CD14-positive monocyte (primary cell): ENCODE data around the gene NDUFB5. TPM values are rescaled to one million over a fixed set of nuclear protein-coding genes. Genes with fewer than 3 reads are reported as not detected.

Experiments used
- DNase-seq, 3 donors: peaks; one replicate each; pipeline ENCODE4 v3.0.0-alpha.2; 2011 to 2022
- H2AFZ ChIP-seq: 2 replicates; pipeline ENCODE4 v1.6.0; 2012; ENCODE audit warnings: mild to moderate bottlenecking, low read depth, low read length, inconsistent platforms; ENCODE audit not compliant: insufficient read depth, poor library complexity, severe bottlenecking
- H3K27ac ChIP-seq, 2 donors: 1 replicate in 1 of 2; 2 replicates in 1 of 2; pipeline ENCODE4 v1.5.1; 2012 to 2013; ENCODE audit warnings: low read length in 2 of 2, control low read depth in 1 of 2, inconsistent platforms in 1 of 2, low read depth in 1 of 2, mild to moderate bottlenecking in 1 of 2
- H3K27me3 ChIP-seq, 2 donors: one replicate each; pipeline versions ENCODE4 v1.6.0 to v1.6.1; 2011 to 2013; ENCODE audit warnings: low read length in 2 of 2; ENCODE audit not compliant: control insufficient read depth in 2 of 2, insufficient read depth in 2 of 2
- H3K36me3 ChIP-seq, 2 donors: replicated peaks in 1 of 2; 1 replicate in 1 of 2; 2 replicates in 1 of 2; pipeline versions ENCODE4 v1.5.1 to v1.6.1; 2012 to 2013; ENCODE audit warnings: low read length in 2 of 2, control low read depth in 1 of 2, inconsistent platforms in 1 of 2, mild to moderate bottlenecking in 1 of 2; ENCODE audit not compliant: insufficient read depth in 2 of 2, control insufficient read depth in 1 of 2
- H3K4me1 ChIP-seq, 2 donors: 1 replicate in 1 of 2; 2 replicates in 1 of 2; pipeline versions ENCODE4 v1.5.1 to v1.6.1; 2012 to 2013; ENCODE audit warnings: low read length in 2 of 2, control low read depth in 1 of 2, inconsistent platforms in 1 of 2, mild to moderate bottlenecking in 1 of 2, moderate library complexity in 1 of 2; ENCODE audit not compliant: insufficient read depth in 2 of 2, control insufficient read depth in 1 of 2
- H3K4me2 ChIP-seq: replicated peaks from 2 replicates; pipeline ENCODE3; 2012; ENCODE audit warnings: low read length, moderate library complexity, mild to moderate bottlenecking; ENCODE audit not compliant: poor library complexity, severe bottlenecking; ENCODE audit errors: extremely low read depth
- H3K4me3 ChIP-seq, 3 experiments: fragments of 200-600 bp in 1 of 3; sonication (generic) in 1 of 3; replicated peaks in 1 of 3; 1 replicate in 2 of 3; 2 replicates in 1 of 3; pipeline ENCODE4 v1.5.1; 2011 to 2013; ENCODE audit warnings: low read length in 3 of 3, mild to moderate bottlenecking in 3 of 3, control low read depth in 2 of 3, low read depth in 2 of 3, inconsistent platforms in 1 of 3, moderate library complexity in 1 of 3
- H3K79me2 ChIP-seq: 2 replicates; pipeline ENCODE4 v1.6.0; 2012; ENCODE audit warnings: mild to moderate bottlenecking, control low read depth, inconsistent platforms, low read length, moderate library complexity; ENCODE audit not compliant: insufficient read depth
- H3K9ac ChIP-seq: 2 replicates; pipeline ENCODE4 v1.6.0; 2017; ENCODE audit warnings: low read length, mild to moderate bottlenecking; ENCODE audit not compliant: insufficient read depth, poor library complexity, severe bottlenecking
- H3K9me3 ChIP-seq, 2 donors: replicated peaks in 1 of 2; 1 replicate in 1 of 2; 2 replicates in 1 of 2; pipeline versions ENCODE4 v1.5.1 to v1.6.1; 2012 to 2013; ENCODE audit warnings: low read length in 2 of 2, control low read depth in 1 of 2; ENCODE audit not compliant: control insufficient read depth in 1 of 2, insufficient read depth in 1 of 2
- H4K20me1 ChIP-seq: 2 replicates; pipeline ENCODE4 v1.6.0; 2012; ENCODE audit warnings: mild to moderate bottlenecking, low read length, control low read depth, moderate library complexity; ENCODE audit not compliant: insufficient read depth
- H3K27ac Mint-ChIP-seq, 7 donors: one replicate each; pipeline ENCODE4 v1.8.0; 2020; ENCODE audit warnings: mild to moderate bottlenecking in 7 of 7, mixed read lengths in 7 of 7, moderate library complexity in 6 of 7, inconsistent platforms in 2 of 7
- H3K27me3 Mint-ChIP-seq, 3 donors: one replicate each; pipeline ENCODE4 v1.8.0; 2021 to 2022; ENCODE audit warnings: low read depth in 3 of 3, mild to moderate bottlenecking in 3 of 3, mixed read lengths in 3 of 3, moderate library complexity in 3 of 3, inconsistent platforms in 1 of 3
- H3K36me3 Mint-ChIP-seq, 2 donors: one replicate each; pipeline ENCODE4 v1.8.0; 2020; ENCODE audit warnings: mixed read lengths in 2 of 2, inconsistent platforms in 1 of 2, mild to moderate bottlenecking in 1 of 2
- H3K4me1 Mint-ChIP-seq: one replicate; pipeline ENCODE4 v1.8.0; 2020; ENCODE audit warnings: mild to moderate bottlenecking, mixed read lengths
- H3K4me3 Mint-ChIP-seq, 2 donors: one replicate each; pipeline ENCODE4 v1.8.0; 2020; ENCODE audit warnings: mild to moderate bottlenecking in 2 of 2, mixed read lengths in 2 of 2, moderate library complexity in 1 of 2
- H3K9me3 Mint-ChIP-seq, 7 donors: one replicate each; pipeline ENCODE4 v1.8.0; 2020 to 2022; ENCODE audit warnings: mixed read lengths in 7 of 7, mild to moderate bottlenecking in 6 of 7, moderate library complexity in 6 of 7, inconsistent platforms in 2 of 7
- WGBS: methylation state at CpG from one replicate; pipeline ENCODE4 v1.1.5; 2013; ENCODE audit warnings: missing lambda C conversion rate; ENCODE audit not compliant: insufficient coverage; 5-methylcytosine and 5-hydroxymethylcytosine counted together
- intact Hi-C, 2 donors: fragments of 100-400 bp; cut with micrococcal nuclease; formaldehyde crosslinking; loops; one replicate each; pipeline versions ENCODE4 v1.15.0 to v1.15.1; 2023
- polyA plus RNA-seq, 3 donors: library from polyadenylated mRNA; depleted of rRNA in 1 of 3; unstranded in 2 of 3; stranded (reverse) in 1 of 3; fragments of 300-500 nt in 2 of 3; fragments of >200 nt in 1 of 3; fragmentation: Illumina TruSeq in 2 of 3; gene quantifications; 1 replicate in 2 of 3; 2 replicates in 1 of 3; pipeline ENCODE4 v1.2.3, GENCODE V29; 2012 to 2021
- TF ChIP-seq, protein P1 (sequence below): fragments of 200-600 bp; IDR thresholded peaks from one replicate; pipeline ENCODE4 v1.8.0; 2022; ENCODE audit warnings: antibody characterized with exemption, mild to moderate bottlenecking

The NDUFB5 gene
- polyA plus RNA-seq, 3 donors = 30.8 to 144 (median 132) TPM

DNA sequence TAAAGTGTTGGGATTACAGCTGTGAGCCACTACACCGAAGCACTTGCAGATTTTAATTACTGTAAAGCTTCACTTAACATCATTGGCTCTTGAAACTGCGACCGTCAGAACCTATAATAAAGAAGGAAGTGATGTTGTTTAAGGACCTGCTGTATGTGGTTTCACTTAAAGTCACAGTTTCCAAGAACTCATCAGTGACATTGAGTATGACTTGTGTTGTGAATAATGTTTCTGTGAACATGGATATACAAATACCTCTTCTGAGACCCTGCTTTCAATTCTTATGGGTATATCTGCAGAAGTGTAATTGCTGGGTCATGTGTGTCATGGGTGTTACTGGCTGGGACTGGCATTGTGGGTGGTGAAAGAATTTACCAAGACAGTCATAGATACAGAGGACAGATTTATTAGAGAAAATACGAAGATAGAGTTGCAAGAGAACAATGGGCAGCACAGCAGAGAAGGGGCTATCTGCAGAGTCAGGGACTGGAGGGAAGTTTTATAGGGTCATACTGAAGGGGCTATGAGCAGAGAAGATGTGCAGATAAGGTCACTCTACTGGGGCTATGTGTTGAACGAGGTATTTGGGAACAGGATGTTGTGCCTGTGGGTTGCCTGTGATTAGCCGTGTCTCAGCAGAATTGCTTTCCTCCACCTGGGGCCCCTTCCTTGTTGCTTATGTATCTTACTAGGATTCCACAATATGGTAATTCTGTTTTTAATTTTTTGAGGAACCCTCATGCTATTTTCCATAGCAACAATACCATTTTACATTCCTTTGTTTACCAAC, 4.5 kb downstream of the NDUFB5 start:
- peak in 2 of 3 donors; percentile 6 to 9 for DNase-seq
- H2AFZ ChIP-seq = peak overlapping the region; percentile 27

GRCh38 chr3:179610066-179610465, 5.5 kb downstream of the NDUFB5 start:
- peaks cover 26% of the 10 kb centered on the region for H4K20me1 ChIP-seq
- Mint-ChIP-seq H3K27me3 (peaks cover 0 to 2% (median 0%) of the 10 kb centered on the region in 3 donors), H3K4me1 (peaks cover 28% of the 10 kb centered on the region), H3K4me3 (no peak overlapping the region), H3K36me3 (peaks cover 19 to 29% of the 10 kb centered on the region in 2 donors), H3K9me3 (no peaks in the 10 kb centered on the region), H3K27ac (peak overlapping the region in 2 of 7 donors; percentile 13 to 63)
- peaks cover 5 to 37% of the 10 kb centered on the region in 2 donors for H3K36me3 ChIP-seq
- no CpG with 5 or more reads among the region's 4 CpGs for WGBS
- H2AFZ ChIP-seq = no peak overlapping the region
- H3K4me1 ChIP-seq = peaks cover 23 to 27% of the 10 kb centered on the region in 2 donors
- H3K79me2 ChIP-seq = peaks cover 61% of the 10 kb centered on the region
- intact Hi-C loops = no loop called here
- H3K4me2 ChIP-seq = no peak overlapping the region
- H3K27ac ChIP-seq = no peak overlapping the region
- H3K9me3 ChIP-seq = no peaks in the 10 kb centered on the region
- no peak for DNase-seq
- H3K4me3 ChIP-seq = no peak overlapping the region
- H3K27me3 ChIP-seq = no peaks in the 10 kb centered on the region
- TF ChIP-seq, protein P1, sequence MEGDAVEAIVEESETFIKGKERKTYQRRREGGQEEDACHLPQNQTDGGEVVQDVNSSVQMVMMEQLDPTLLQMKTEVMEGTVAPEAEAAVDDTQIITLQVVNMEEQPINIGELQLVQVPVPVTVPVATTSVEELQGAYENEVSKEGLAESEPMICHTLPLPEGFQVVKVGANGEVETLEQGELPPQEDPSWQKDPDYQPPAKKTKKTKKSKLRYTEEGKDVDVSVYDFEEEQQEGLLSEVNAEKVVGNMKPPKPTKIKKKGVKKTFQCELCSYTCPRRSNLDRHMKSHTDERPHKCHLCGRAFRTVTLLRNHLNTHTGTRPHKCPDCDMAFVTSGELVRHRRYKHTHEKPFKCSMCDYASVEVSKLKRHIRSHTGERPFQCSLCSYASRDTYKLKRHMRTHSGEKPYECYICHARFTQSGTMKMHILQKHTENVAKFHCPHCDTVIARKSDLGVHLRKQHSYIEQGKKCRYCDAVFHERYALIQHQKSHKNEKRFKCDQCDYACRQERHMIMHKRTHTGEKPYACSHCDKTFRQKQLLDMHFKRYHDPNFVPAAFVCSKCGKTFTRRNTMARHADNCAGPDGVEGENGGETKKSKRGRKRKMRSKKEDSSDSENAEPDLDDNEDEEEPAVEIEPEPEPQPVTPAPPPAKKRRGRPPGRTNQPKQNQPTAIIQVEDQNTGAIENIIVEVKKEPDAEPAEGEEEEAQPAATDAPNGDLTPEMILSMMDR = no peak
- H3K9ac ChIP-seq = no peak overlapping the region

More for the DNA sequence above, 4.5 kb downstream of the NDUFB5 start:
- Histone ChIP-seq H3K4me2 (no peak overlapping the region), H3K27me3 (no peaks in the 10 kb centered on the region), H3K9ac (no peak overlapping the region), H3K9me3 (no peaks in the 10 kb centered on the region), H4K20me1 (peaks cover 26% of the 10 kb centered on the region), H3K27ac (peak overlapping the region in 1 of 2 donors; percentile 54), H3K36me3 (peaks cover 5 to 37% of the 10 kb centered on the region in 2 donors), H3K79me2 (peaks cover 71% of the 10 kb centered on the region), H3K4me1 (peaks cover 28 to 29% of the 10 kb centered on the region in 2 donors), H3K4me3 (no peak overlapping the region)
- Mint-ChIP-seq H3K36me3 (peaks cover 19 to 29% of the 10 kb centered on the region in 2 donors), H3K4me1 (peaks cover 31% of the 10 kb centered on the region), H3K27me3 (peaks cover 0 to 2% (median 0%) of the 10 kb centered on the region in 3 donors), H3K4me3 (no peak overlapping the region), H3K9me3 (no peaks in the 10 kb centered on the region), H3K27ac (peak overlapping the region in 6 of 7 donors; percentile 32 to 84 (median 78))
- WGBS = 60% methylated on average over 1 of the region's 6 CpGs
- intact Hi-C loops = loop anchor here in 1 of 2 donors (5.0 kb wide), 1 partner anchor 262 kb away; the partner anchor contains the start of gene MFN1
- TF ChIP-seq, protein P1 = no peak
